Colonic mucosa (tissue), 2 donors: ENCODE data around the gene SLC29A2. TPM values are rescaled to one million over a fixed set of nuclear protein-coding genes. Genes with fewer than 3 reads are reported as not detected.

Experiments used
- total RNA-seq, 2 donors: library from RNA; stranded (reverse); fragmentation: NEBNext Ultra II Directional in 1 of 2; extraction: Animal tissue kit (Norgen Biotek cat#: 25700) in 1 of 2; gene quantifications; one replicate each; pipeline ENCODE4 v1.2.1, GENCODE V29; 2021
- donor health status: DM: no; HTN: no; CAD: no.
- donor health status: DM: no; HTN: no; CAD: no.

The SLC29A2 gene
- total RNA-seq, 2 donors from 2014 or later, result 20.2 to 28.3 TPM

Other genes with a start within 250 kb of the SLC29A2 start
- 10 to 100 TPM; 19.9 to 35.7 TPM for gene KLC2, start 114.1 kb downstream of the SLC29A2 start, total RNA-seq
- 100 to 1,000 TPM; 212 to 243 TPM for gene RAB1B, start 103.1 kb downstream of the SLC29A2 start, total RNA-seq
- gene CNIH2, start 93.6 kb downstream of the SLC29A2 start, total RNA-seq, result under 1 TPM; 0.58 to 0.67 TPM
- 100 to 1,000 TPM in 1 of 2 donors, 10 to 100 TPM in 1; 87.4 to 159 TPM for gene YIF1A, start 82.6 kb downstream of the SLC29A2 start, total RNA-seq
- gene TMEM151A, start 79.9 kb downstream of the SLC29A2 start, total RNA-seq, result under 1 TPM; 0.37 to 0.47 TPM
- gene CD248, start 54.7 kb downstream of the SLC29A2 start, total RNA-seq, result 1 to 10 TPM; 4.9 to 8.8 TPM
- 10 to 100 TPM; 11.6 to 20.0 TPM for gene RIN1, start 35.3 kb downstream of the SLC29A2 start, total RNA-seq
- gene BRMS1, start 26.7 kb downstream of the SLC29A2 start, total RNA-seq, result 10 to 100 TPM; 31.1 to 64.6 TPM
- gene B4GAT1, start 24.1 kb downstream of the SLC29A2 start, total RNA-seq, result 10 to 100 TPM; 14.2 to 20.2 TPM
- gene NPAS4, start 49.3 kb upstream of the SLC29A2 start, total RNA-seq, result under 1 TPM; 0.17 to 0.37 TPM
- gene MRPL11, start 67.1 kb upstream of the SLC29A2 start, total RNA-seq, result 100 to 1,000 TPM in 1 of 2 donors, 10 to 100 TPM in 1; 55.6 to 122 TPM
- 1 to 10 TPM; 3.8 to 3.9 TPM for gene PELI3, start 95.1 kb upstream of the SLC29A2 start, total RNA-seq
- 100 to 1,000 TPM in 1 of 2 donors, 10 to 100 TPM in 1; 70.3 to 124 TPM for gene DPP3, start 108.7 kb upstream of the SLC29A2 start, total RNA-seq
- 10 to 100 TPM; 16.8 to 25.8 TPM for gene BBS1, start 138.9 kb upstream of the SLC29A2 start, total RNA-seq
- 10 to 100 TPM in 1 of 2 donors, 1 to 10 TPM in 1; 7.7 to 10.7 TPM for gene ZDHHC24, start 174.3 kb upstream of the SLC29A2 start, total RNA-seq
- under 1 TPM in 1 of 2 donors, not detected in 1; 0.11 TPM for gene ACTN3, start 175.1 kb upstream of the SLC29A2 start, total RNA-seq
- gene CTSF, start 196.8 kb upstream of the SLC29A2 start, total RNA-seq, result 10 to 100 TPM in 1 of 2 donors, 1 to 10 TPM in 1; 3.1 to 17.3 TPM
- gene CCDC87, start 221.3 kb upstream of the SLC29A2 start, total RNA-seq, result under 1 TPM; 0.53 to 0.62 TPM
- gene CCS, start 221.4 kb upstream of the SLC29A2 start, total RNA-seq, result 10 to 100 TPM; 31.2 to 41.4 TPM
- 100 to 1,000 TPM in 1 of 2 donors, 10 to 100 TPM in 1; 36.4 to 110 TPM for gene RBM14, start 244.9 kb upstream of the SLC29A2 start, total RNA-seq